HEK293T (cell line): ENCODE measurements around the gene MYO1G.

Experiments used
- BHLHE40 ChIP-seq: fragments of 450-650 bp; IDR thresholded peaks from 2 replicates; pipeline ENCODE4 v1.6.1; 2016; ENCODE audit warnings: mild to moderate bottlenecking, moderate library complexity, borderline replicate concordance
- ELF4 ChIP-seq: fragments of 450-650 bp; IDR thresholded peaks from 2 replicates; pipeline ENCODE4 v1.6.1; 2017; ENCODE audit warnings: antibody characterized with exemption
- FOXK2 ChIP-seq: fragments of 450-650 bp; IDR thresholded peaks from 2 replicates; pipeline ENCODE4 v1.6.1; 2016; ENCODE audit warnings: mild to moderate bottlenecking
- FOXM1 ChIP-seq: fragments of 450-650 bp; IDR thresholded peaks from 2 replicates; pipeline ENCODE4 v1.6.1; 2017; ENCODE audit warnings: mild to moderate bottlenecking, borderline replicate concordance
- HDGF ChIP-seq: fragments of 450-650 bp; IDR thresholded peaks from 2 replicates; pipeline ENCODE4 v1.6.1; 2017; ENCODE audit warnings: antibody characterized with exemption, borderline replicate concordance
- L3MBTL2 ChIP-seq: fragments of 450-650 bp; conservative IDR thresholded peaks from 2 replicates; pipeline ENCODE4 v1.6.1; 2016; ENCODE audit warnings: mild to moderate bottlenecking
- LEF1 ChIP-seq: fragments of 450-650 bp; IDR thresholded peaks from 2 replicates; pipeline ENCODE4 v1.6.1; 2017; ENCODE audit warnings: mild to moderate bottlenecking, borderline replicate concordance
- NFRKB ChIP-seq: fragments of 450-650 bp; IDR thresholded peaks from 2 replicates; pipeline ENCODE4 v1.6.1; 2016; ENCODE audit warnings: mild to moderate bottlenecking, moderate library complexity
- SP1 ChIP-seq: fragments of 450-650 bp; IDR thresholded peaks from 2 replicates; pipeline ENCODE4 v1.6.1; 2017
- SUZ12 ChIP-seq: fragments of 450-650 bp; IDR thresholded peaks from 2 replicates; pipeline ENCODE4 v1.6.1; 2016; ENCODE audit warnings: mild to moderate bottlenecking
- ZNF384 ChIP-seq: fragments of 450-650 bp; IDR thresholded peaks from 2 replicates; pipeline ENCODE4 v1.6.1; 2016

DNA sequence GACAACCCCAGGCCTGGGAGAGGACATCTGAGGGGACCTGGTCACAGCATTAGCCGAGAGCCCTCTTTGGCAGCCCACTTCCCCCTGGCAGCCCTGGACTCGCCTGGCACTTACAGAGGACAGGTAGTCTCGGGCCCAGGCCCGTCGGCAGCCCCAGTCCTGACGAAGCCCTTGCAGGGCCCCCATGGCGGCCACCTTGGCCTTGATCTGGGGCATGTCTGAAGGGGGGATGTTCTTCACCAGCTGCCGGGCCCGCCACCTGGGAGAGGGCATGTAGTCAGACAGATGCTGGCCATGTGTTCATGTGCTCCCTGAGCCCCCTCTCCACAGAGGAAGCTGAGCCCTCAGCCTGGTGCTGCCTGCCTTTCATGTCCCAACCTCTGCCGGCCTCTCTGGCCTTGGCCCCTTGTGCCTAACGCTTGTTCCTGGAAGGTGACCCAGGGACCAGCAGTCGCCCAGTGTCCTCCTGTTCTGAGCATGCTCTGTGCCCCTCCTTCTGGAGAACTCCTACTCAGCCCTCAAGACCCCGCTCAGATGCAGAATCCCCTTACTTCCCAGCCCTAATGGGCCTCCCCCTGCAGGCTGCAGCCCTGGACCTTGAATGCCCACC, 13.9 kb downstream of the MYO1G start:
- TF ChIP-seq ZNF384 (no peak), HDGF (no peak), FOXK2 (no peak), SUZ12 (no peak), BHLHE40 (no peak), ELF4 (no peak), NFRKB (no peak), FOXM1 (no peak), SP1 (no peak), L3MBTL2 (no peak), LEF1 (no peak)
